Natural killer cell (primary cell): ENCODE results near the gene B9D2. TPM values are rescaled to one million over a fixed set of nuclear protein-coding genes. Genes with fewer than 3 reads are reported as not detected.
A peak's percentile ranks its signal among the peaks of the same experiment; 100 is the strongest.

Experiments
- ATAC-seq, 3 donors: fragments of 150-1000 bp in 2 of 3; fragments of 200-7000 bp in 1 of 3; cut with Tn5 transposase; 1 replicate in 1 of 3; 2 replicates in 2 of 3; pipeline ENCODE4 v1.10.0; 2021; ENCODE audit warnings: mild to moderate bottlenecking in 2 of 3, moderate library complexity in 2 of 3
- DNase-seq, 2 donors: peaks; one replicate each; pipeline versions ENCODE4 v3.0.0 to v3.0.0-alpha.2; 2013 to 2021; ENCODE audit warnings: mixed read lengths in 1 of 2
- H3K27ac ChIP-seq: one replicate; pipeline ENCODE4 v1.5.1; 2013; ENCODE audit warnings: mild to moderate bottlenecking, low read length
- H3K27me3 ChIP-seq: one replicate; pipeline ENCODE4 v1.6.1; 2013; ENCODE audit warnings: low read length; ENCODE audit not compliant: control insufficient read depth, insufficient read depth
- H3K36me3 ChIP-seq: one replicate; pipeline ENCODE4 v1.6.1; 2013; ENCODE audit warnings: low read length; ENCODE audit not compliant: control insufficient read depth, insufficient read depth
- H3K4me1 ChIP-seq: one replicate; pipeline ENCODE4 v1.6.1; 2013; ENCODE audit warnings: low read length; ENCODE audit not compliant: control insufficient read depth, insufficient read depth
- H3K4me3 ChIP-seq: one replicate; pipeline ENCODE4 v1.5.1; 2013; ENCODE audit warnings: low read length
- H3K9me3 ChIP-seq: one replicate; pipeline ENCODE4 v1.6.1; 2013; ENCODE audit warnings: low read length; ENCODE audit not compliant: control insufficient read depth, insufficient read depth
- H3K27ac Mint-ChIP-seq, 2 donors: one replicate each; pipeline ENCODE4 v1.8.0; 2022; ENCODE audit warnings: mild to moderate bottlenecking in 2 of 2, mixed read lengths in 2 of 2, moderate library complexity in 1 of 2
- H3K27me3 Mint-ChIP-seq, 2 donors: one replicate each; pipeline ENCODE4 v1.8.0; 2022; ENCODE audit warnings: low read depth in 2 of 2, mixed read lengths in 2 of 2
- H3K36me3 Mint-ChIP-seq: one replicate; pipeline ENCODE4 v1.8.0; 2022; ENCODE audit warnings: mixed read lengths
- H3K4me1 Mint-ChIP-seq, 2 donors: one replicate each; pipeline ENCODE4 v1.8.0; 2022; ENCODE audit warnings: mixed read lengths in 2 of 2
- H3K4me3 Mint-ChIP-seq: one replicate; pipeline ENCODE4 v1.8.0; 2022; ENCODE audit warnings: mild to moderate bottlenecking, moderate library complexity, mixed read lengths
- H3K9me3 Mint-ChIP-seq, 2 donors: one replicate each; pipeline ENCODE4 v1.8.0; 2022; ENCODE audit warnings: mixed read lengths in 2 of 2
- WGBS: methylation state at CpG from one replicate; pipeline ENCODE4 v1.1.7; 2013; ENCODE audit warnings: missing lambda C conversion rate; ENCODE audit not compliant: insufficient coverage; 5-methylcytosine and 5-hydroxymethylcytosine counted together
- intact Hi-C: fragments of 100-400 bp; cut with micrococcal nuclease; formaldehyde crosslinking; loops from one replicate; pipeline ENCODE4 v1.14.2; 2022
- total RNA-seq, 4 donors: library from RNA; stranded (reverse); fragments of 120-200 nt in 1 of 4; gene quantifications; one replicate each; pipeline versions ENCODE4 v1.2.3 to v1.2.4, GENCODE V29; 2013 to 2022
- TF ChIP-seq, protein P1 (sequence below): fragments of 200-600 bp; IDR thresholded peaks from one replicate; pipeline ENCODE4 v1.8.0; 2022; ENCODE audit warnings: antibody characterized with exemption

The B9D2 gene
- total RNA-seq, 3 donors from 2014 or later (not counting 1 experiment from before 2014, with no cell fraction given), result 18.1 to 22.2 (median 18.7) TPM

DNA sequence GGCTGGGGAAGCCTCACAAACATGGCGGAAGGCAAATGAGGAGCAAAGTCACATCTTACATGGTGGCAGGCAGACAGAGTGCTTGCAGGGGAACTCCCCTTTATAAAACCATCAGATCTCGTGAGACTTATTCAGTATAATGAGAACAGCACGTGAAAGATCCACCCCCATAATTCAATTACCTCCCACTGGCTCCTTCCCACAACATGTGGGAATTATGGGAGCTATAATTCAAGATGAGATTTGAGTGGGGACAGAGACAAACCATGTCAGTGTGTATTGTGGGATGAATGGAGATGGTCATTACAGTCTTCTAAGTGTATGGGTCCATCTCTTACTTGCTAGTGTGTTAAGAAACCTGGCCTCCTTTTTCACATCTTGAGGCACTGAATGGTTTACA lies 38.1 kb upstream of the B9D2 start:
- intact Hi-C loops, result no loop called here
- Mint-ChIP-seq H3K27me3 (no peaks in the 10 kb centered on the region), H3K36me3 (no peaks in the 10 kb centered on the region), H3K4me1 (peaks cover 21 to 42% of the 10 kb centered on the region in 2 donors), H3K4me3 (no peak overlapping the region), H3K9me3 (no peaks in the 10 kb centered on the region), H3K27ac (no peak overlapping the region)
- no peak overlapping the region for H3K4me3 ChIP-seq
- H3K27me3 ChIP-seq, result no peaks in the 10 kb centered on the region
- ATAC-seq (no peak), DNase-seq (no peak)
- peaks cover 7% of the 10 kb centered on the region for H3K36me3 ChIP-seq
- TF ChIP-seq, protein P1, sequence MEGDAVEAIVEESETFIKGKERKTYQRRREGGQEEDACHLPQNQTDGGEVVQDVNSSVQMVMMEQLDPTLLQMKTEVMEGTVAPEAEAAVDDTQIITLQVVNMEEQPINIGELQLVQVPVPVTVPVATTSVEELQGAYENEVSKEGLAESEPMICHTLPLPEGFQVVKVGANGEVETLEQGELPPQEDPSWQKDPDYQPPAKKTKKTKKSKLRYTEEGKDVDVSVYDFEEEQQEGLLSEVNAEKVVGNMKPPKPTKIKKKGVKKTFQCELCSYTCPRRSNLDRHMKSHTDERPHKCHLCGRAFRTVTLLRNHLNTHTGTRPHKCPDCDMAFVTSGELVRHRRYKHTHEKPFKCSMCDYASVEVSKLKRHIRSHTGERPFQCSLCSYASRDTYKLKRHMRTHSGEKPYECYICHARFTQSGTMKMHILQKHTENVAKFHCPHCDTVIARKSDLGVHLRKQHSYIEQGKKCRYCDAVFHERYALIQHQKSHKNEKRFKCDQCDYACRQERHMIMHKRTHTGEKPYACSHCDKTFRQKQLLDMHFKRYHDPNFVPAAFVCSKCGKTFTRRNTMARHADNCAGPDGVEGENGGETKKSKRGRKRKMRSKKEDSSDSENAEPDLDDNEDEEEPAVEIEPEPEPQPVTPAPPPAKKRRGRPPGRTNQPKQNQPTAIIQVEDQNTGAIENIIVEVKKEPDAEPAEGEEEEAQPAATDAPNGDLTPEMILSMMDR, result no peak
- no peak overlapping the region for H3K27ac ChIP-seq
- peaks cover 18% of the 10 kb centered on the region for H3K4me1 ChIP-seq
- 100% methylated on average over 1 of the region's 3 CpGs for WGBS
- H3K9me3 ChIP-seq, result no peaks in the 10 kb centered on the region

DNA sequence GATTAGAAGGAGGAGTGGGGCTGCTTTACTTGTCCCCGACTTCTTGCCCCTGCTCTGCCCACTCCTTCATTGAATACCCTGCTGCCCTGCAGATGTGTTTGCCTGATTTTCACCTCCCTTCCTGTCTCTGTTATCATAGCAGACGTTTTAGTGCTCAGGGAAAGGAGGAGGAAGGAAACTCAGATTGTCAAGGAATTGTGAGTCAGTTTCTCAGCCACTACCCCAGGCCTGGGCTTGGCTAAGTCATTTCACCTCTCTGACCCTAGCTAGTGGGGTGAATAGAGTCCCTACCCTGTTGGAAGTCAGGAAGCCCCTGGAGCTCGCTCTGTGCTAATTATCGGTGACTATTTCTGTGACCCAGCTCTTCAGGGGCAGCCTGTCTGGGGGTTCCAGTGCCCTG lies 37.5 kb upstream of the B9D2 start:
- Histone ChIP-seq H3K9me3 (no peaks in the 10 kb centered on the region), H3K4me3 (no peak overlapping the region), H3K27me3 (no peaks in the 10 kb centered on the region), H3K27ac (no peak overlapping the region), H3K36me3 (peaks cover 7% of the 10 kb centered on the region), H3K4me1 (peaks cover 22% of the 10 kb centered on the region)
- 83% methylated on average over 3 of the region's 4 CpGs for WGBS
- Mint-ChIP-seq H3K4me3 (no peak overlapping the region), H3K27ac (no peak overlapping the region), H3K4me1 (peaks cover 27 to 45% of the 10 kb centered on the region in 2 donors), H3K27me3 (no peaks in the 10 kb centered on the region), H3K36me3 (no peaks in the 10 kb centered on the region), H3K9me3 (no peaks in the 10 kb centered on the region)
- ATAC-seq (no peak), DNase-seq (no peak)
- intact Hi-C loops, result no loop called here
- TF ChIP-seq, protein P1, result no peak

DNA sequence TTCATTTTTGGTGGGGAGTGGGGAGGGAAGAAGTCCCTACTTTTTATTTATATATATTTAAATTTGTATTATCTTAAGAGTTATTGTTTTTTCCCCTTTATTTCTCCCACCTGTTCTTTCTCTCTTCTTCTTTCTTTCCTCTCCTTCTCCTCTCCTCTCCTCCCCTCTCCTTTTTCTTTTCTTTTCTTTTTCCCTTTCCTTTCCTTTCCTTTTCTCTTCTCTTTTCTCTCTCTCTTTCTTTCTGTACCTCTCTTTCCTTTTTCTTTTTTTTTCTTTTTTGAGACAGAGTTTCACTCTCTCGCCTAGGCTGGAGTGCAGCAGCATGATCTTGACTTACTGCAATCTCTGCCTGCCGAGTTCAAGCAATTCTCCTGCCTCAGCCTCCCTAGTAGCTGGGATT lies 35.6 kb upstream of the B9D2 start:
- peak overlapping the region; percentile 99 to 100 for H3K27ac Mint-ChIP-seq
- Histone ChIP-seq H3K36me3 (peaks cover 7% of the 10 kb centered on the region), H3K9me3 (no peaks in the 10 kb centered on the region), H3K27me3 (no peaks in the 10 kb centered on the region), H3K4me3 (no peak overlapping the region), H3K27ac (no peak overlapping the region), H3K4me1 (peaks cover 29% of the 10 kb centered on the region)
- H3K9me3 Mint-ChIP-seq, result no peaks in the 10 kb centered on the region
- TF ChIP-seq, protein P1, result no peak
- H3K4me3 Mint-ChIP-seq, result peak overlapping the region; percentile 97
- ATAC-seq (no peak), DNase-seq (no peak)
- peaks cover 38 to 55% of the 10 kb centered on the region in 2 donors for H3K4me1 Mint-ChIP-seq
- H3K36me3 Mint-ChIP-seq, result no peaks in the 10 kb centered on the region
- intact Hi-C loops, result no loop called here
- WGBS, result 95% methylated on average over 2 of the region's 2 CpGs
- no peaks in the 10 kb centered on the region for H3K27me3 Mint-ChIP-seq

DNA sequence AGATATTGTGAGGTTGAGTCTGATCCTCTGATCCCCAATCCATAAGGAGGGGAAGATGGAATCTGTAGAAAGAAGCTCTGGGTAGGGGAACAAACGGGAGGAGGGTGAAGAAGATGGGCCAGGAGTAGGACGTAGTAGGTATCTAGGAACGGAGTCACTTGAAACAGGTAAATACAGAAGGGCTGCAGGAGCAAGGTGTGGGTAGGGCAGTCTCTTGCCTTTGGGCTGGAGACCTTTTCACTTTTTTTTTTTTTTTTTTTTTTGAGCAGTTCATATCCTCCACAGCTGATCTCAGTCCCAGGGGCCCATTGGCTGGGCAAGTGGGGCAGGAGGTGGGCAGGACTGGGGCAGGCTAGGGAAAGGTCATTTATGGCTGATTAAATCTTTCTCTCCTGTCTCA lies 35.1 kb upstream of the B9D2 start:
- H3K36me3 Mint-ChIP-seq, result no peaks in the 10 kb centered on the region
- intact Hi-C loops, result no loop called here
- Histone ChIP-seq H3K27ac (no peak overlapping the region), H3K36me3 (peaks cover 7% of the 10 kb centered on the region), H3K4me3 (no peak overlapping the region), H3K9me3 (no peaks in the 10 kb centered on the region), H3K27me3 (no peaks in the 10 kb centered on the region), H3K4me1 (peaks cover 29% of the 10 kb centered on the region)
- ATAC-seq (no peak), DNase-seq (no peak)
- H3K27me3 Mint-ChIP-seq, result no peaks in the 10 kb centered on the region
- WGBS, result 96% methylated on average over 3 of the region's 3 CpGs
- peak overlapping the region; percentile 97 for H3K4me3 Mint-ChIP-seq
- H3K4me1 Mint-ChIP-seq, result peaks cover 38 to 55% of the 10 kb centered on the region in 2 donors
- H3K9me3 Mint-ChIP-seq, result no peaks in the 10 kb centered on the region
- TF ChIP-seq, protein P1, result no peak
- peak overlapping the region; percentile 99 to 100 for H3K27ac Mint-ChIP-seq
